ENCODE data around the gene HTRA1. TPM values are rescaled to one million over a fixed set of nuclear protein-coding genes. Genes with fewer than 3 reads are reported as not detected.

HTRA1 gene
- total and polyA plus RNA-seq, 10 of the 15 experiments (the other 5 are each of a cell fraction or from before 2014, with no cell fraction given): 0.13 TPM; not detected in 9

DNA sequence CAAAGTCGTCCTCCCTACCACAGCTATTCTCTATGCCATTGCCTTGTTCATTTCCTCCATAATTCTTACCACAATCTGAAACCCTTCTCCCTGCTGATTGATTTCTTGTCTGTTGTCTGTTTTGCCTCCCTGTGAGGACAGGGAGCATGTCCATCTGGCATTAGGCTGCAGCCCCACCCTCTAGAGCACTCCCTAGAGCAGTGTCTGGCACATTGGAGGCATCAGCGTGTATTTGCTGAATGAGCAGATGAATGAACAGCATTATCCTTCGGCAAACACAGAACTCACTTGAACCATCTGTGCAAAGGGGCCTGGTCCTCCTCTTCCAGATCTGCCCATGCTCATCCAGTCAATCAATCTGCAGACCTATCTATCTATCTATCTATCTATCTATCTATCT, 94.1 kb downstream of the HTRA1 start:
- TF ChIP-seq IKZF2 (IDR thresholded peaks at IDR 0.05) (no peak), TBL1XR1 (IDR thresholded peaks at IDR 0.05; ENCODE audit: low read depth, low read length) (no peak), ETV6 (conservative IDR thresholded peaks at IDR 0.05 in 1 of 2, IDR thresholded peaks at IDR 0.05 in 1 of 2; ENCODE audit: borderline replicate concordance in 1 of 2, low read depth in 1 of 2) (no peak), IRF3 (IDR thresholded peaks at IDR 0.05) (no peak), HSF1 (IDR thresholded peaks at IDR 0.05; ENCODE audit: low read depth, low read length) (no peak), YBX1 (IDR thresholded peaks at IDR 0.05) (no peak), ZZZ3 (IDR thresholded peaks at IDR 0.05; ENCODE audit: control insufficient read depth, insufficient read length, low read depth) (no peak)
- no peak for DNase-seq (ENCODE audit: low read depth, low spot score)
- in situ Hi-C loops (cut with MboI) (no loop called here), intact Hi-C loops (cut with micrococcal nuclease; ENCODE audit: unreplicated experiment) (no loop called here)
- Histone ChIP-seq H3K27me3 (replicated peaks in 1 of 2; ENCODE audit: control insufficient read depth in 2 of 2, insufficient read depth in 2 of 2, low read length in 1 of 2) (peaks cover 2 to 4% of the 10 kb centered on the region in 2 experiments; a peak in 2 of 4 replicates), H3K9ac (ENCODE audit: control insufficient read depth, insufficient read depth, low read length) (no peak overlapping the region), H2AFZ (ENCODE audit: control insufficient read depth, low read depth, low read length) (no peak overlapping the region), H3K36me3 (ENCODE audit: control insufficient read depth in 2 of 2, insufficient read depth in 2 of 2, low read length in 1 of 2) (no peaks in the 10 kb centered on the region), H3K79me2 (ENCODE audit: control insufficient read depth, insufficient read depth, low read length) (no peaks in the 10 kb centered on the region), H3K4me1 (ENCODE audit: control insufficient read depth, insufficient read depth, low read length) (no peaks in the 10 kb centered on the region), H3K4me3 (no peak overlapping the region), H3K27ac (ENCODE audit: control insufficient read depth, insufficient read depth) (no peak overlapping the region), H3K4me2 (ENCODE audit: control insufficient read depth, insufficient read depth) (no peak overlapping the region), H3K9me3 (replicated peaks; ENCODE audit: control insufficient read depth, insufficient read depth, low read length) (no peaks in the 10 kb centered on the region), H4K20me1 (ENCODE audit: control insufficient read depth, insufficient read depth) (no peaks in the 10 kb centered on the region)
- ChIA-PET CTCF (interaction anchor here (1.3 kb wide), 1 partner anchor 10 kb away, joined by 3 read pairs; no protein-coding TSS in a partner anchor), RAD21 (ENCODE audit: unreplicated experiment) (no interaction called here), POLR2A (no interaction called here), SMC1A (ENCODE audit: uncharacterized antibody, unreplicated experiment) (no interaction called here)
- no peak for FAIRE-seq
- ATAC-seq: no peak
- BruUV-seq (replicated peaks): no TSS peak
- WGBS (ENCODE audit: insufficient coverage, insufficient replicate concordance, low lambda C conversion rate, missing lambda C conversion rate): 47% methylated on average over 3 of the region's 3 CpGs

Measured in GM12878 (cell line).